ENCODE data around the gene CCNB3.

CCNB3 gene

GRCh38 chrX:50204364-50204899 lies at the start of gene CCNB3:
Gene CCNB3 (plus strand): TSS chrX:50204765. CDS start chrX:50285164, 80,399 bp downstream.
- H3K36me3 ChIP-seq (ENCODE audit: control insufficient read depth in 1 of 2, insufficient read depth in 2 of 2, low read length in 2 of 2) = no peaks in the 10 kb centered on the region
- no peaks in the 10 kb centered on the region for H3K9me3 ChIP-seq (ENCODE audit: control insufficient read depth in 1 of 2, low read length in 2 of 2)
- H3K4me3 ChIP-seq (ENCODE audit: low read depth in 1 of 2, low read length in 2 of 2) = peak within 1 kb of the TSS; percentile 42 to 48
- H3K27me3 ChIP-seq (ENCODE audit: low read depth, low read length) = no peaks in the 10 kb centered on the region
- no peaks in the 10 kb centered on the region for H3K4me1 ChIP-seq (ENCODE audit: control insufficient read depth in 1 of 2, insufficient read depth in 2 of 2, low read length in 2 of 2)
- no peak within 1 kb of the TSS for H3K27ac ChIP-seq (ENCODE audit: low read length)

- Histone ChIP-seq H3K4me1 (ENCODE audit: control insufficient read depth in 1 of 2, insufficient read depth in 2 of 2, low read length in 2 of 2) (no peaks in the 10 kb centered on the region), H3K27ac (ENCODE audit: low read length) (no peak overlapping the region), H3K9me3 (ENCODE audit: control insufficient read depth in 1 of 2, low read length in 2 of 2) (no peaks in the 10 kb centered on the region), H3K4me3 (ENCODE audit: low read depth in 1 of 2, low read length in 2 of 2) (no peak overlapping the region), H3K36me3 (ENCODE audit: control insufficient read depth in 1 of 2, insufficient read depth in 2 of 2, low read length in 2 of 2) (no peaks in the 10 kb centered on the region), H3K27me3 (ENCODE audit: low read depth, low read length) (no peaks in the 10 kb centered on the region)
Observed at GRCh38 chrX:50157545-50158135, 46.9 kb upstream of the CCNB3 start.

GRCh38 chrX:50158593-50158992 lies 46.0 kb upstream of the CCNB3 start:
- H3K36me3 ChIP-seq (ENCODE audit: control insufficient read depth in 1 of 2, insufficient read depth in 2 of 2, low read length in 2 of 2) = no peaks in the 10 kb centered on the region
- no peaks in the 10 kb centered on the region for H3K27me3 ChIP-seq (ENCODE audit: low read depth, low read length)
- H3K4me3 ChIP-seq (ENCODE audit: low read depth in 1 of 2, low read length in 2 of 2) = no peak overlapping the region
- H3K9me3 ChIP-seq (ENCODE audit: control insufficient read depth in 1 of 2, low read length in 2 of 2) = no peaks in the 10 kb centered on the region
- no peaks in the 10 kb centered on the region for H3K4me1 ChIP-seq (ENCODE audit: control insufficient read depth in 1 of 2, insufficient read depth in 2 of 2, low read length in 2 of 2)
- H3K27ac ChIP-seq (ENCODE audit: low read length) = no peak overlapping the region

- no peak overlapping the region for H3K27ac ChIP-seq (ENCODE audit: low read length)
- no peaks in the 10 kb centered on the region for H3K36me3 ChIP-seq (ENCODE audit: control insufficient read depth in 1 of 2, insufficient read depth in 2 of 2, low read length in 2 of 2)
- no peaks in the 10 kb centered on the region for H3K4me1 ChIP-seq (ENCODE audit: control insufficient read depth in 1 of 2, insufficient read depth in 2 of 2, low read length in 2 of 2)
- H3K4me3 ChIP-seq (ENCODE audit: low read depth in 1 of 2, low read length in 2 of 2) = no peak overlapping the region
- no peaks in the 10 kb centered on the region for H3K27me3 ChIP-seq (ENCODE audit: low read depth, low read length)
- H3K9me3 ChIP-seq (ENCODE audit: control insufficient read depth in 1 of 2, low read length in 2 of 2) = no peaks in the 10 kb centered on the region
Observed at GRCh38 chrX:50161127-50161526, 43.4 kb upstream of the CCNB3 start.

GRCh38 chrX:50165727-50166126 lies 38.8 kb upstream of the CCNB3 start:
- Histone ChIP-seq H3K4me3 (ENCODE audit: low read depth in 1 of 2, low read length in 2 of 2) (no peak overlapping the region), H3K36me3 (ENCODE audit: control insufficient read depth in 1 of 2, insufficient read depth in 2 of 2, low read length in 2 of 2) (no peaks in the 10 kb centered on the region), H3K9me3 (ENCODE audit: control insufficient read depth in 1 of 2, low read length in 2 of 2) (no peaks in the 10 kb centered on the region), H3K27me3 (ENCODE audit: low read depth, low read length) (no peaks in the 10 kb centered on the region), H3K4me1 (ENCODE audit: control insufficient read depth in 1 of 2, insufficient read depth in 2 of 2, low read length in 2 of 2) (no peaks in the 10 kb centered on the region), H3K27ac (ENCODE audit: low read length) (no peak overlapping the region)

- H3K4me1 ChIP-seq (ENCODE audit: control insufficient read depth in 1 of 2, insufficient read depth in 2 of 2, low read length in 2 of 2) = no peaks in the 10 kb centered on the region
- no peaks in the 10 kb centered on the region for H3K36me3 ChIP-seq (ENCODE audit: control insufficient read depth in 1 of 2, insufficient read depth in 2 of 2, low read length in 2 of 2)
- H3K9me3 ChIP-seq (ENCODE audit: control insufficient read depth in 1 of 2, low read length in 2 of 2) = no peaks in the 10 kb centered on the region
- H3K4me3 ChIP-seq (ENCODE audit: low read depth in 1 of 2, low read length in 2 of 2) = no peak overlapping the region
- no peak overlapping the region for H3K27ac ChIP-seq (ENCODE audit: low read length)
- no peaks in the 10 kb centered on the region for H3K27me3 ChIP-seq (ENCODE audit: low read depth, low read length)
Observed at GRCh38 chrX:50167366-50167765, 37.2 kb upstream of the CCNB3 start.

GRCh38 chrX:50168241-50168687 lies 36.3 kb upstream of the CCNB3 start:
- Histone ChIP-seq H3K4me1 (ENCODE audit: control insufficient read depth in 1 of 2, insufficient read depth in 2 of 2, low read length in 2 of 2) (no peaks in the 10 kb centered on the region), H3K9me3 (ENCODE audit: control insufficient read depth in 1 of 2, low read length in 2 of 2) (no peaks in the 10 kb centered on the region), H3K4me3 (ENCODE audit: low read depth in 1 of 2, low read length in 2 of 2) (no peak overlapping the region), H3K36me3 (ENCODE audit: control insufficient read depth in 1 of 2, insufficient read depth in 2 of 2, low read length in 2 of 2) (no peaks in the 10 kb centered on the region), H3K27ac (ENCODE audit: low read length) (no peak overlapping the region), H3K27me3 (ENCODE audit: low read depth, low read length) (no peaks in the 10 kb centered on the region)

GRCh38 chrX:50169717-50170116 lies 34.8 kb upstream of the CCNB3 start:
- Histone ChIP-seq H3K27ac (ENCODE audit: low read length) (no peak overlapping the region), H3K27me3 (ENCODE audit: low read depth, low read length) (no peaks in the 10 kb centered on the region), H3K36me3 (ENCODE audit: control insufficient read depth in 1 of 2, insufficient read depth in 2 of 2, low read length in 2 of 2) (no peaks in the 10 kb centered on the region), H3K4me1 (ENCODE audit: control insufficient read depth in 1 of 2, insufficient read depth in 2 of 2, low read length in 2 of 2) (no peaks in the 10 kb centered on the region), H3K9me3 (ENCODE audit: control insufficient read depth in 1 of 2, low read length in 2 of 2) (no peaks in the 10 kb centered on the region), H3K4me3 (ENCODE audit: low read depth in 1 of 2, low read length in 2 of 2) (no peak overlapping the region)

- H3K27me3 ChIP-seq (ENCODE audit: low read depth, low read length) = no peaks in the 10 kb centered on the region
- H3K36me3 ChIP-seq (ENCODE audit: control insufficient read depth in 1 of 2, insufficient read depth in 2 of 2, low read length in 2 of 2) = no peaks in the 10 kb centered on the region
- H3K9me3 ChIP-seq (ENCODE audit: control insufficient read depth in 1 of 2, low read length in 2 of 2) = no peaks in the 10 kb centered on the region
- H3K4me3 ChIP-seq (ENCODE audit: low read depth in 1 of 2, low read length in 2 of 2) = no peak overlapping the region
- H3K27ac ChIP-seq (ENCODE audit: low read length) = no peak overlapping the region
- H3K4me1 ChIP-seq (ENCODE audit: control insufficient read depth in 1 of 2, insufficient read depth in 2 of 2, low read length in 2 of 2) = no peaks in the 10 kb centered on the region
Observed at GRCh38 chrX:50180073-50180940, 24.3 kb upstream of the CCNB3 start.

- Histone ChIP-seq H3K9me3 (ENCODE audit: control insufficient read depth in 1 of 2, low read length in 2 of 2) (no peaks in the 10 kb centered on the region), H3K4me3 (ENCODE audit: low read depth in 1 of 2, low read length in 2 of 2) (no peak overlapping the region), H3K27ac (ENCODE audit: low read length) (no peak overlapping the region), H3K36me3 (ENCODE audit: control insufficient read depth in 1 of 2, insufficient read depth in 2 of 2, low read length in 2 of 2) (no peaks in the 10 kb centered on the region), H3K27me3 (ENCODE audit: low read depth, low read length) (no peaks in the 10 kb centered on the region), H3K4me1 (ENCODE audit: control insufficient read depth in 1 of 2, insufficient read depth in 2 of 2, low read length in 2 of 2) (peaks cover 0 to under 1% of the 10 kb centered on the region in 2 donors)
Observed at GRCh38 chrX:50183891-50184290, 20.7 kb upstream of the CCNB3 start.

- Histone ChIP-seq H3K36me3 (ENCODE audit: control insufficient read depth in 1 of 2, insufficient read depth in 2 of 2, low read length in 2 of 2) (no peaks in the 10 kb centered on the region), H3K4me3 (ENCODE audit: low read depth in 1 of 2, low read length in 2 of 2) (no peak overlapping the region), H3K27ac (ENCODE audit: low read length) (no peak overlapping the region), H3K9me3 (ENCODE audit: control insufficient read depth in 1 of 2, low read length in 2 of 2) (no peaks in the 10 kb centered on the region), H3K4me1 (ENCODE audit: control insufficient read depth in 1 of 2, insufficient read depth in 2 of 2, low read length in 2 of 2) (peaks cover 0 to 14% of the 10 kb centered on the region in 2 donors), H3K27me3 (ENCODE audit: low read depth, low read length) (no peaks in the 10 kb centered on the region)
Observed at GRCh38 chrX:50188859-50189600, 15.5 kb upstream of the CCNB3 start.

Data from muscle layer of duodenum (tissue), 2 donors.